ENCODE measurements around the gene RHOBTB1.

GRCh38 chr10:60937784-60938654 lies 6.0 kb downstream of the RHOBTB1 start:
- no peak for TF ChIP-seq POLR2AphosphoS5 (IDR thresholded peaks at IDR 0.05)
- TF ChIP-seq, protein P1, sequence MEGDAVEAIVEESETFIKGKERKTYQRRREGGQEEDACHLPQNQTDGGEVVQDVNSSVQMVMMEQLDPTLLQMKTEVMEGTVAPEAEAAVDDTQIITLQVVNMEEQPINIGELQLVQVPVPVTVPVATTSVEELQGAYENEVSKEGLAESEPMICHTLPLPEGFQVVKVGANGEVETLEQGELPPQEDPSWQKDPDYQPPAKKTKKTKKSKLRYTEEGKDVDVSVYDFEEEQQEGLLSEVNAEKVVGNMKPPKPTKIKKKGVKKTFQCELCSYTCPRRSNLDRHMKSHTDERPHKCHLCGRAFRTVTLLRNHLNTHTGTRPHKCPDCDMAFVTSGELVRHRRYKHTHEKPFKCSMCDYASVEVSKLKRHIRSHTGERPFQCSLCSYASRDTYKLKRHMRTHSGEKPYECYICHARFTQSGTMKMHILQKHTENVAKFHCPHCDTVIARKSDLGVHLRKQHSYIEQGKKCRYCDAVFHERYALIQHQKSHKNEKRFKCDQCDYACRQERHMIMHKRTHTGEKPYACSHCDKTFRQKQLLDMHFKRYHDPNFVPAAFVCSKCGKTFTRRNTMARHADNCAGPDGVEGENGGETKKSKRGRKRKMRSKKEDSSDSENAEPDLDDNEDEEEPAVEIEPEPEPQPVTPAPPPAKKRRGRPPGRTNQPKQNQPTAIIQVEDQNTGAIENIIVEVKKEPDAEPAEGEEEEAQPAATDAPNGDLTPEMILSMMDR (IDR thresholded peaks at IDR 0.05) = no peak

Data from upper lobe of left lung (tissue), 4 donors.